ENCODE data around the gene CCDC68.

DNA sequence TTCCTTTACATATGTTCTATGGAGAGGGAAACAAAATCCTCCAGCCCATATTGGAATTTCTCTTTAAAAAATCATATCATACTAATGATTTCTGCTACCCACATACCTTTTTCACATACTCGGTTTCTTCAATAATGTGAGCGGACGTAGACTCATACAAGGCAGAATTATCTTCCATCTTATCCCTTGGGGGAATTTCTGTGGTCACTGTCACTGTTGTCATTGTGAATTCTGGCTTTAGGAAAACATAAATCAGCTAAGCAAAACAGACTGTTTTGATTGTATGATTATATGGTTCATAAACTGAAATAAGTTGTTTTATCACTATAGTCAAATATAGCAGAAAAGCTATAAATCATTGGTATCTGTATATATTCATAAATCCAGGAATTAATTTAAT, 16.7 kb downstream of the CCDC68 start:
- TF ChIP-seq POLR2A (IDR thresholded peaks at IDR 0.05): no peak
- TF ChIP-seq, protein P1, sequence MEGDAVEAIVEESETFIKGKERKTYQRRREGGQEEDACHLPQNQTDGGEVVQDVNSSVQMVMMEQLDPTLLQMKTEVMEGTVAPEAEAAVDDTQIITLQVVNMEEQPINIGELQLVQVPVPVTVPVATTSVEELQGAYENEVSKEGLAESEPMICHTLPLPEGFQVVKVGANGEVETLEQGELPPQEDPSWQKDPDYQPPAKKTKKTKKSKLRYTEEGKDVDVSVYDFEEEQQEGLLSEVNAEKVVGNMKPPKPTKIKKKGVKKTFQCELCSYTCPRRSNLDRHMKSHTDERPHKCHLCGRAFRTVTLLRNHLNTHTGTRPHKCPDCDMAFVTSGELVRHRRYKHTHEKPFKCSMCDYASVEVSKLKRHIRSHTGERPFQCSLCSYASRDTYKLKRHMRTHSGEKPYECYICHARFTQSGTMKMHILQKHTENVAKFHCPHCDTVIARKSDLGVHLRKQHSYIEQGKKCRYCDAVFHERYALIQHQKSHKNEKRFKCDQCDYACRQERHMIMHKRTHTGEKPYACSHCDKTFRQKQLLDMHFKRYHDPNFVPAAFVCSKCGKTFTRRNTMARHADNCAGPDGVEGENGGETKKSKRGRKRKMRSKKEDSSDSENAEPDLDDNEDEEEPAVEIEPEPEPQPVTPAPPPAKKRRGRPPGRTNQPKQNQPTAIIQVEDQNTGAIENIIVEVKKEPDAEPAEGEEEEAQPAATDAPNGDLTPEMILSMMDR (IDR thresholded peaks at IDR 0.05): no peak
